Neuron (in vitro differentiated cells): ENCODE results near the gene CLIP4.

Experiments used
- H2AFZ ChIP-seq: one replicate; pipeline ENCODE4 v1.6.1; 2013; ENCODE audit warnings: low read depth, mild to moderate bottlenecking, inconsistent platforms, low read length, moderate library complexity
- H3K27me3 ChIP-seq: one replicate; pipeline ENCODE4 v1.6.1; 2013; ENCODE audit warnings: low read length; ENCODE audit not compliant: insufficient read depth
- H3K36me3 ChIP-seq: one replicate; pipeline ENCODE4 v1.6.1; 2013; ENCODE audit warnings: low read length; ENCODE audit not compliant: insufficient read depth
- H3K4me1 ChIP-seq: one replicate; pipeline ENCODE4 v1.6.1; 2013; ENCODE audit warnings: low read length; ENCODE audit not compliant: insufficient read depth
- H3K4me3 ChIP-seq: 2 replicates; pipeline ENCODE4 v1.5.1; 2013; ENCODE audit warnings: mild to moderate bottlenecking, low read length, moderate library complexity
- H3K9me3 ChIP-seq: one replicate; pipeline ENCODE4 v1.6.1; 2013; ENCODE audit warnings: low read length

CLIP4 gene

DNA sequence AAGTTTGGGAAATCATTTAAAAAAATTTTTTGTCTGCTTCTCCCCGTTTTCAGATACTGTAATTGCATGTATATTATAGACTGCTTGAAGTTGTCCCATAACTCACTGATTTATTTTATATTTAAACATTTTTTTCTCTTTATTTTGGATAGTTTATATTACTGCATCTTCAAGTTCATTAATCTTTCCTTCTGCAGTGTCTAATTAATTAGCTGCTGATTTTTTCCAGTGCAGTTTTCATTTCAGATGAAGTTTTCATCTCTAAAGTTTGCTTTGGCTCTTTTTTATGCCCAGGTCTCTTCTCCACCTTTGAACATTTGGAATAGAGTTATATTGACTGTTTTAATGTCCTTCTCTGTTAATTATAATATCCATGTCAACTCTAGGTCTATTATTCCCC is 9.3 kb downstream of the CLIP4 start:
- Histone ChIP-seq H3K27me3 (no peaks in the 10 kb centered on the region), H3K9me3 (peaks cover 10% of the 10 kb centered on the region), H3K36me3 (no peaks in the 10 kb centered on the region), H3K4me1 (peaks cover 2% of the 10 kb centered on the region), H2AFZ (no peak overlapping the region), H3K4me3 (no peak overlapping the region)

DNA sequence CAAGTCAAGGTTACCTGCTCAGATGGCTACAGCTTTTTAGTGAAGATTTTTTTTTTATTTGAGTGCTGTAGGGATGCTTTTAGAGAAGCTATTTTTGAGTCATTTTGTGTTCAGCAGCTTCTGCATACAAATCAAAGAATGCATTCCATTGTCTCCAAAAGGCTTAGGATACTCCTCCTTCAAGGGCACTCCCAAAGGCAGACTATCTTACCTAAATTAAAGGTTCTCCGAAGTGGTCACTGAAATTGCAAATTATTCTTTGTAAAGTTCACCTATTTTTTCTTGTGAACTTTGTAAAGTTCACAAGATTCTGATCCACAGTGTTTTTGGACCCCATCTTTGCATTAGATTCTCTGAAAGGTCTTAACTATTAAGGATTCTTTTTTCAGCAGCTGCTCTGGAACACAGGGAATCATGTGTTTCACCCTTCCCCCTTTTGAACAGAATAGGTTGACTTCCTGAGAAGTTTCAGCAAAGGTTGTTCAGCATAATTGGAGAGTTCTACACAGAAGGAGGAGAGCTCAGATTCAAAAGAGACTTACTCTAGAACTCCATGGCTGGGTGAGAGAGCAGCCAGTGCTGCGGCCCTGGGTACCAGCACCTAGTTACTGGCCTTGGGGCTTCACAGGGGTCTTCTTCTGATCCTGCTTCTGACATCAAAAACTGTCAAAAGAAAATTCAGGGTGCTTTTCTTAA is 14.5 kb downstream of the CLIP4 start:
- no peaks in the 10 kb centered on the region for H3K27me3 ChIP-seq
- no peak overlapping the region for H2AFZ ChIP-seq
- H3K9me3 ChIP-seq = peaks cover 5% of the 10 kb centered on the region
- H3K36me3 ChIP-seq = no peaks in the 10 kb centered on the region
- H3K4me3 ChIP-seq = no peak overlapping the region
- peaks cover 6% of the 10 kb centered on the region for H3K4me1 ChIP-seq

- Histone ChIP-seq H3K4me1 (peaks cover 6% of the 10 kb centered on the region), H3K36me3 (no peaks in the 10 kb centered on the region), H2AFZ (no peak overlapping the region), H3K9me3 (peaks cover 2% of the 10 kb centered on the region), H3K4me3 (no peak overlapping the region), H3K27me3 (no peaks in the 10 kb centered on the region)
Observed at GRCh38 chr2:29130295-29130694, 15.1 kb downstream of the CLIP4 start.

DNA sequence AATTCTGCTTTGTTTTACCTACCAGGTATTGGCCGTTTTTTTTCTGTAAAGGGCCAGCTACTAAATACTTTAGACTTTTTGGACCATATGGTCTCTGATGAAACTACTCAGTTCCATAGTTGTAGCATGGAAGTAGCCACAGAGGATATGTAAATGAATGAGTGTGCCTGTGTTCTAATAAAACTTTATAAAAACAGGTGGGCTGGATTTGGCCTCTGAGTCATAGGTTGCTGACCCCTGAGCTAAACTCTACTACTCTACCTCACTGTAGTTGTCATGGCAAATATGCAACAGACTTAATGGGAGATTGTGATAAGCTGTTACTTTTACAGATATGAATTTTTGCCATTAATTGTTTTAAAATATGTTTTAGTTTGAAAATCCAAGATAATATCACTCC is 19.7 kb downstream of the CLIP4 start:
- no peaks in the 10 kb centered on the region for H3K27me3 ChIP-seq
- no peaks in the 10 kb centered on the region for H3K36me3 ChIP-seq
- H2AFZ ChIP-seq = no peak overlapping the region
- no peak overlapping the region for H3K4me3 ChIP-seq
- no peaks in the 10 kb centered on the region for H3K9me3 ChIP-seq
- H3K4me1 ChIP-seq = peaks cover 3% of the 10 kb centered on the region

- Histone ChIP-seq H3K36me3 (no peaks in the 10 kb centered on the region), H3K27me3 (no peaks in the 10 kb centered on the region), H3K9me3 (no peaks in the 10 kb centered on the region), H2AFZ (no peak overlapping the region), H3K4me1 (peaks cover 2% of the 10 kb centered on the region), H3K4me3 (no peak overlapping the region)
Observed at GRCh38 chr2:29139152-29139551, 23.9 kb downstream of the CLIP4 start.

DNA sequence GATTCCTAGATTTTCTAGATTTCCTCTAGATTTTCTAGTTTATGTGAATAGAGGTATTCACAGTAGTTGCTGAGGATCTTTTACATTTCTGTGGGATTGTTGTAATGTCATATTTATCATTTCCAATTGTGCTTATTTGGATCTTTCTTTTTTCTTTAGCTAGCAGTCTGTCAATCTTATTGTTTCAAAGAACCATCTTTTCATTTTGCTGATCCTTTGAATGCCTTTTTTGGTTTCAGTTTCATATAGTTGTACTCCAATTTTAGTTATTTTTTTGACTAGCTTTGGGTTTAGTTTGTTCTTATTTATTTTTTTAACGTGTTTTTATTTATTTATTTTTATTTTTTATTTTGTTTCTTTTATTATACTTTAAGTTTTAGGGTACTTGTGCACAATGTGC is 24.5 kb downstream of the CLIP4 start:
- H3K4me3 ChIP-seq = no peak overlapping the region
- no peak overlapping the region for H2AFZ ChIP-seq
- H3K27me3 ChIP-seq = no peaks in the 10 kb centered on the region
- H3K9me3 ChIP-seq = no peaks in the 10 kb centered on the region
- H3K4me1 ChIP-seq = peaks cover 2% of the 10 kb centered on the region
- no peaks in the 10 kb centered on the region for H3K36me3 ChIP-seq

DNA sequence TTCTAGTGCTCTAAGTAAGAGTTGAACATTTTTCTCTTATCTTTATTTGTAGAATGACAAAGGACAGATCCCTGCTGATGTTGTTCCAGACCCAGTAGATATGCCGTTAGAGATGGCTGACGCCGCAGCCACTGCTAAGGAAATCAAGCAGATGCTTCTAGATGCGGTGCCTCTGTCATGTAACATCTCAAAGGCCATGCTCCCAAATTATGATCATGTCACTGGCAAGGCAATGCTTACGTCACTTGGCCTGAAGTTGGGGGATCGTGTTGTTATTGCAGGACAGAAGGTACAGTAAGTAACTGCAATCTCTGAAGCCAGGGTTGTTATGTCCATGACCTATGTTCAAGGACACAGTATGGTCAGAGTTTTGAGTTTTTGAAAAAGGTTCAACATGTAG is 28.4 kb downstream of the CLIP4 start:
- H3K36me3 ChIP-seq = no peaks in the 10 kb centered on the region
- H2AFZ ChIP-seq = no peak overlapping the region
- H3K4me1 ChIP-seq = no peaks in the 10 kb centered on the region
- no peak overlapping the region for H3K4me3 ChIP-seq
- no peaks in the 10 kb centered on the region for H3K9me3 ChIP-seq
- H3K27me3 ChIP-seq = no peaks in the 10 kb centered on the region

DNA sequence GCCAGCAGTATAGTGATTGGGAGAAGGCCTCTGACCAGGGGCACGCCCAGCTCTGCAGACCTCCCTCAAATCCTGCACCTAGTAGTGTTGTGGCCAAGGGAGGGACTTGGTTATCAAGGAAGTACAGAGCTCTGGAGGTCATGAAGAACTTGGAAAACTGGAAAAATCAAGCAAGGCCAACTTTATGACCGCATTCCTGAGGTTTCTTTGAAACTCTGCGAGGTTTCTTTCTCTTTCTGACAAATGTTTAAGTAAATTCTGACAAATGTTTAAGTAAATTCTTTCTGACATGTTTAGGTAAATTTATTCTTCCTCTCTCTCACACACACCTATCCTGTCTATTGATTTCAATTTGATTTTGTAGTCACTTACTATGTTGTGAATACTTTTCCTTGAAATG is 31.0 kb downstream of the CLIP4 start:
- H3K27me3 ChIP-seq = no peaks in the 10 kb centered on the region
- no peak overlapping the region for H3K4me3 ChIP-seq
- H3K4me1 ChIP-seq = no peaks in the 10 kb centered on the region
- H2AFZ ChIP-seq = no peak overlapping the region
- no peaks in the 10 kb centered on the region for H3K9me3 ChIP-seq
- no peaks in the 10 kb centered on the region for H3K36me3 ChIP-seq

- no peaks in the 10 kb centered on the region for H3K9me3 ChIP-seq
- H3K4me1 ChIP-seq = no peaks in the 10 kb centered on the region
- no peak overlapping the region for H3K4me3 ChIP-seq
- no peaks in the 10 kb centered on the region for H3K27me3 ChIP-seq
- no peaks in the 10 kb centered on the region for H3K36me3 ChIP-seq
- H2AFZ ChIP-seq = no peak overlapping the region
Observed at GRCh38 chr2:29147963-29148362, 32.7 kb downstream of the CLIP4 start.

DNA sequence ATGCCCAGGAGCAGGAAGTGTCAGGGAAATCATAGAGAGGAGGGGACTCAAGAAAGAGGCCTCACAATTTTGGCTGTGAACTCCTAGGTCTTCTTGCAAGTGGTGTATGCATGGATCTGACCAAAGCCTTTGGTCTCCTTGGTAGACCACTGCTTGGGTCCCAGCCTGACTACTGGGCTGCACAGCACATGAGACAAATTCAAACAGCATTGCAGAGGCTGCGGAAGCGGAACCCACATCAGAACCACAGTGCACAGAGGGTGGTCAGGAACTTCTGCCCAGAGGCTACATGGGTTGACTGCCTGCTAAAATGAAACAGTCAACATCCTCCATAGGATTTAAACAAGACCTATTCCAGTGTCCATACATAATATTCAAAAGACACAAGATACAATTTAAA is 39.4 kb downstream of the CLIP4 start:
- H3K4me1 ChIP-seq = no peaks in the 10 kb centered on the region
- H2AFZ ChIP-seq = no peak overlapping the region
- H3K4me3 ChIP-seq = no peak overlapping the region
- no peaks in the 10 kb centered on the region for H3K36me3 ChIP-seq
- H3K27me3 ChIP-seq = no peaks in the 10 kb centered on the region
- no peaks in the 10 kb centered on the region for H3K9me3 ChIP-seq

DNA sequence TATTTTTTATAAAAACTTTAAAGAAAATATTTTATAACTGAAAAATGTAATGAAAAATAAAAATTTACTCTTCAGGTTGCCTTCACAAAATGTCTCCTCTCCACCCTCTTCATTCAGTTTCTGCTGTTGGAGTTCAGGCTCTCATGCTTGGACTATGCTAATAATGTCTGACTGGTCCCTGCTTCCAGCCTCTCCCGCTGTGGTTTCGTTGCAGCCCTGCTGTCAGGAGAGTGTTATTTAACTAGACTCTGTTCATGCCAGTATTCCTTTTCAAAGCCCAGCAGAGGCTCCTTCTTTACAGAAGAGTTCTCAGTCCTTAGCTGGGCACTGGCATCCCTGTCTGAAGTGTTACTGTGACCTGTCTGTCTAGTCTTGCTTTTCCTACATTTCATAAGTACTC is 40.4 kb downstream of the CLIP4 start:
- no peaks in the 10 kb centered on the region for H3K27me3 ChIP-seq
- H3K36me3 ChIP-seq = peaks cover 2% of the 10 kb centered on the region
- no peaks in the 10 kb centered on the region for H3K4me1 ChIP-seq
- H2AFZ ChIP-seq = no peak overlapping the region
- H3K9me3 ChIP-seq = no peaks in the 10 kb centered on the region
- H3K4me3 ChIP-seq = no peak overlapping the region

DNA sequence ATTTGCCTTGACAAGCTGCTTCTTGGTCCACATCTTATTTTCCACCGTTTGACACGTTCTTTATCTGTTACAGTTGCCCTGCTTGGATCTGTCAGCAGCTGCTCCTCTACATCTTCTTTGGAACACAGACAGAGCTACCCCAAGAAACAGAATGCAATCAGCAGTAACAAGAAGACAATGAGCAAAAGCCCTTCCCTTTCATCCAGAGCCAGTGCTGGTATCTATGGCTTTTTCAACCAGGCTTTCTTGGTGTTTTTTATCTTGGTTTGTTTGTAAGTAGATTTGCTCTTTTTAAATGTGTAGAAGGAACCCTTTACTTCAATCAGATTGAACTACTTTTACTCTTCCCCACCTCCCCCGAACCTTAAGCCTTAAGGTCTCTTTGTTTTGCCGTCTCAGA is 41.9 kb downstream of the CLIP4 start:
- H3K4me1 ChIP-seq = no peaks in the 10 kb centered on the region
- H2AFZ ChIP-seq = no peak overlapping the region
- peaks cover 2% of the 10 kb centered on the region for H3K36me3 ChIP-seq
- H3K9me3 ChIP-seq = no peaks in the 10 kb centered on the region
- no peaks in the 10 kb centered on the region for H3K27me3 ChIP-seq
- H3K4me3 ChIP-seq = no peak overlapping the region

DNA sequence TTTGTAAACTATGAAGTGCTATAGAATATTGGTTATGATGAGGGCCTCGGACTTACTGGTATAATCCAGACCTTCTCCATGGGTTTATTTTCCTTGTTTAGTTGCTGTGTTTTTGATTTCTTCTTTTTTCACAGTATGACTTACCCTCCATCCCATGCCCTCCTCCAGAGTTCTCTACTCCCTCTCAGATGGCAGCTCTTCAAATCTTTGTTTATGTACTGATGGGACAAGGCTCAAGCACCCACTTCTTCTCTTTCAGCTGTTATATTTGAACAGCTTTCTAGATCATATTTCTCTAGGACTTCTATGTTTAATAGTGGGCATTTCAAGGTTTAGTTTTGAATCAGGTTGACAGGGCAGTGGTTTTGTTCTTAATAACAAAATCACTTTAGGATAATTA is 43.9 kb downstream of the CLIP4 start:
- Histone ChIP-seq H2AFZ (no peak overlapping the region), H3K36me3 (peaks cover 2% of the 10 kb centered on the region), H3K27me3 (no peaks in the 10 kb centered on the region), H3K4me1 (no peaks in the 10 kb centered on the region), H3K4me3 (no peak overlapping the region), H3K9me3 (no peaks in the 10 kb centered on the region)

- Histone ChIP-seq H2AFZ (no peak overlapping the region), H3K9me3 (no peaks in the 10 kb centered on the region), H3K27me3 (no peaks in the 10 kb centered on the region), H3K4me3 (no peak overlapping the region), H3K36me3 (peaks cover 2% of the 10 kb centered on the region), H3K4me1 (no peaks in the 10 kb centered on the region)
Observed at GRCh38 chr2:29160184-29160583, 45.0 kb downstream of the CLIP4 start.
